Lower leg skin (tissue), 3 donors: ENCODE data around the gene VPS51.

Source experiments
- POLR2A ChIP-seq, 2 donors: fragments of 450-650 bp; IDR thresholded peaks; one replicate each; pipeline ENCODE4 v1.6.1; 2016 to 2017; ENCODE audit warnings: antibody characterized with exemption in 2 of 2, mild to moderate bottlenecking in 1 of 2, moderate library complexity in 1 of 2
- TF ChIP-seq, protein P1 (sequence below), 3 donors: fragments of 450-650 bp; IDR thresholded peaks; one replicate each; pipeline ENCODE4 v1.5.1; 2016; ENCODE audit warnings: antibody characterized with exemption in 3 of 3, mild to moderate bottlenecking in 3 of 3, moderate library complexity in 2 of 3

DNA sequence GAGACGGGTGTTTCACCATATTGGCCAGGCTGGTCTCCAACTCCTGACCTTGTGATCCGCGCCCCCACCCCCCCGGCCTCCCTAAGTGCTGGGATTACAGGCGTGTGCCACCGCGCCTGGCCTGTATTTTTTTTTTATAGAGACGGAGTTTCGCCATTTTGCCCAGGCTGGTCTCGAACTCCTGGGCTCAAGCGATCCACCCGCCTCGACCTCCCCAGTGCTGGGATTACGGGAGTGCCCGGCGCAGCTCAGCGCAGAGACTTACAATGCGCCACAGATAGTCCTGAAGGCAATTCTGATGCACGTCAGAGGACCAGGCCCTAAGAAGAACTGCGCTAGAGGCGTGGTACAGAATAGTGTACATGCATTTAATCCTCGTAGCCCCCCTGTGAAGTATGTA is 587 bp upstream of the VPS51 start:
- TF ChIP-seq, protein P1, sequence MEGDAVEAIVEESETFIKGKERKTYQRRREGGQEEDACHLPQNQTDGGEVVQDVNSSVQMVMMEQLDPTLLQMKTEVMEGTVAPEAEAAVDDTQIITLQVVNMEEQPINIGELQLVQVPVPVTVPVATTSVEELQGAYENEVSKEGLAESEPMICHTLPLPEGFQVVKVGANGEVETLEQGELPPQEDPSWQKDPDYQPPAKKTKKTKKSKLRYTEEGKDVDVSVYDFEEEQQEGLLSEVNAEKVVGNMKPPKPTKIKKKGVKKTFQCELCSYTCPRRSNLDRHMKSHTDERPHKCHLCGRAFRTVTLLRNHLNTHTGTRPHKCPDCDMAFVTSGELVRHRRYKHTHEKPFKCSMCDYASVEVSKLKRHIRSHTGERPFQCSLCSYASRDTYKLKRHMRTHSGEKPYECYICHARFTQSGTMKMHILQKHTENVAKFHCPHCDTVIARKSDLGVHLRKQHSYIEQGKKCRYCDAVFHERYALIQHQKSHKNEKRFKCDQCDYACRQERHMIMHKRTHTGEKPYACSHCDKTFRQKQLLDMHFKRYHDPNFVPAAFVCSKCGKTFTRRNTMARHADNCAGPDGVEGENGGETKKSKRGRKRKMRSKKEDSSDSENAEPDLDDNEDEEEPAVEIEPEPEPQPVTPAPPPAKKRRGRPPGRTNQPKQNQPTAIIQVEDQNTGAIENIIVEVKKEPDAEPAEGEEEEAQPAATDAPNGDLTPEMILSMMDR (IDR thresholded peaks at IDR 0.05) = no peak
- TF ChIP-seq POLR2A (IDR thresholded peaks at IDR 0.05) = no peak
